Mucosa of descending colon (tissue), 3 donors: ENCODE data around the gene SIGLEC1. TPM values are rescaled to one million over a fixed set of nuclear protein-coding genes. Genes with fewer than 3 reads are reported as not detected.

Experiments
- ATAC-seq: fragments of 200-7000 bp; cut with Tn5 transposase; one replicate; pipeline ENCODE4 v1.9.1; 2020; ENCODE audit warnings: mild to moderate bottlenecking, moderate library complexity
- DNase-seq, 3 donors: peaks; one replicate each; pipeline ENCODE4 v3.0.0-alpha.2; 2020
- H3K36me3 ChIP-seq: fragments of 200-600 bp; one replicate; pipeline ENCODE4 v1.8.0; 2021; ENCODE audit warnings: low read depth, mild to moderate bottlenecking
- H3K4me1 ChIP-seq: fragments of 200-600 bp; one replicate; pipeline ENCODE4 v1.8.0; 2021; ENCODE audit warnings: low read depth, mild to moderate bottlenecking
- H3K4me3 ChIP-seq: fragments of 200-600 bp; one replicate; pipeline ENCODE4 v1.8.0; 2021; ENCODE audit warnings: mild to moderate bottlenecking
- H3K9me3 ChIP-seq: fragments of 200-600 bp; one replicate; pipeline ENCODE4 v1.8.0; 2021; ENCODE audit warnings: mild to moderate bottlenecking
- intact Hi-C, 2 donors: fragments of 100-400 bp; cut with DNase I in 1 of 2; cut with micrococcal nuclease in 1 of 2; formaldehyde crosslinking; loops; one replicate each; pipeline versions ENCODE4 v1.11.0 to v1.11.1; 2022; cut with DNase I, micrococcal nuclease
- total RNA-seq, 3 donors: library from RNA; stranded (reverse); fragmentation: NEBNext Ultra II Directional in 2 of 3; extraction: Animal tissue kit (Norgen Biotek cat#: 25700) in 2 of 3; gene quantifications; one replicate each; pipeline versions ENCODE4 v1.2.1 to v1.2.4, GENCODE V29; 2021 to 2023
- TF ChIP-seq, protein P1 (sequence below): fragments of 200-600 bp; IDR thresholded peaks from one replicate; pipeline ENCODE4 v1.8.0; 2022; ENCODE audit warnings: antibody characterized with exemption, mild to moderate bottlenecking
- donor health status: DM: no; HTN: no; CAD: no; lungs with moderate emphysema.
- donor health status: DM: no; HTN: no; CAD: no.
- donor health status: DM: no; HTN: yes; CAD: no.

Gene SIGLEC1
- total RNA-seq, 3 donors from 2014 or later = 3.3 to 21.7 (median 12.2) TPM

DNA sequence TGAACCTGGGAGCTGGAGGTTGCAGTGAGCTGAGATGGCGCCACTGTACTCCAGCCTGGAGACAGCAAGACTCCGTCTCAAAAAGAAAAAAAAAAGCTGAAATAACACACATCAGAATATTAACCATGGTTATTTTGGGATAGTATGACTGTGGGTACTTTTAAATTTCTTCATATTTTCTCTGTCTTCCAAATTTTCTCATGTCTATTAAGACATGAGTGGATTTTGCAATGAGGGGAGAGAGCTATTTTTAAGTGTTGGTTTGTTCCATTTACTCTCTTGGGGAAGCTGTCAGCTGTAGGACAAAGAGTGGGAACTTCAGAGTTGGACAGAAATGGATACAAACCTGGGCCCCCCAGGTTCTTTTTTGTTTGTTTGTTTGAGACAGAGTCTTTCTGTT lies 44.9 kb upstream of the SIGLEC1 start:
- no peak for ATAC-seq
- intact Hi-C loops = no loop called here
- Histone ChIP-seq H3K36me3 (no peaks in the 10 kb centered on the region), H3K4me3 (no peak overlapping the region), H3K4me1 (no peaks in the 10 kb centered on the region), H3K9me3 (no peaks in the 10 kb centered on the region)
- TF ChIP-seq, protein P1, sequence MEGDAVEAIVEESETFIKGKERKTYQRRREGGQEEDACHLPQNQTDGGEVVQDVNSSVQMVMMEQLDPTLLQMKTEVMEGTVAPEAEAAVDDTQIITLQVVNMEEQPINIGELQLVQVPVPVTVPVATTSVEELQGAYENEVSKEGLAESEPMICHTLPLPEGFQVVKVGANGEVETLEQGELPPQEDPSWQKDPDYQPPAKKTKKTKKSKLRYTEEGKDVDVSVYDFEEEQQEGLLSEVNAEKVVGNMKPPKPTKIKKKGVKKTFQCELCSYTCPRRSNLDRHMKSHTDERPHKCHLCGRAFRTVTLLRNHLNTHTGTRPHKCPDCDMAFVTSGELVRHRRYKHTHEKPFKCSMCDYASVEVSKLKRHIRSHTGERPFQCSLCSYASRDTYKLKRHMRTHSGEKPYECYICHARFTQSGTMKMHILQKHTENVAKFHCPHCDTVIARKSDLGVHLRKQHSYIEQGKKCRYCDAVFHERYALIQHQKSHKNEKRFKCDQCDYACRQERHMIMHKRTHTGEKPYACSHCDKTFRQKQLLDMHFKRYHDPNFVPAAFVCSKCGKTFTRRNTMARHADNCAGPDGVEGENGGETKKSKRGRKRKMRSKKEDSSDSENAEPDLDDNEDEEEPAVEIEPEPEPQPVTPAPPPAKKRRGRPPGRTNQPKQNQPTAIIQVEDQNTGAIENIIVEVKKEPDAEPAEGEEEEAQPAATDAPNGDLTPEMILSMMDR = no peak
- no peak for DNase-seq

DNA sequence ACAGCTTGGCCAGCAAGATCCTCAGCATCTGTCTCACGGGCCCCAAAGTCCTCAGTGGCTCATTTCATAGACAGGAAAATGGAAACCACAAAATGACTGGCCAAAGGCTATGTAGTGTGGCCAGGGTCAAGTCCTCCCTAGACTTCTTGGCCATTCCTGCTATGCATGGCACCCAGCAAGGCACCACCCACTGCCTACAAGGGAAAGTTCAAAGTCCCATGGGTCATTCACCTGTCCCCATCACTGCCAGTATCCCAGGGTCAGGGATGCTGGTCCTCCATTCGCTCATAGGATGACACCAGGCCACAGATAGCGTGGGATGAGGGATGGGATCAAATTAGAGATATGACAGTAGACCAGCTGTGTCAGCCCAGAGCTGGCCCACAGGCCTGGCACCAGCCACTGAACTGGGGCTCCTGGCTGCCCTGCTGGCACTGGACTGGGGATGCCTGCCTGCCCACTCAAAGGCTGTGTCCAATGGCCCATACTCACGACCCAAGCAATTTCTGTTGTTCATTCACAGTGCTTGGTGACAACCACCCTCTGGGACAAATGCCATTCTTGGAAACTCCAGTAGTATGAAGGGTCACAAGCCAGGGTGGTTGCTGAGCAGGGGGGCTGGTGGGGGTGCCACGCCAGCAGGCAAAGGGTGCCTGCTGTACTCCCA lies 43.5 kb upstream of the SIGLEC1 start:
- TF ChIP-seq, protein P1 = no peak
- Histone ChIP-seq H3K4me1 (peaks cover 7% of the 10 kb centered on the region), H3K36me3 (no peaks in the 10 kb centered on the region), H3K4me3 (no peak overlapping the region), H3K9me3 (no peaks in the 10 kb centered on the region)
- ATAC-seq = no peak
- intact Hi-C loops = no loop called here
- DNase-seq = no peak

DNA sequence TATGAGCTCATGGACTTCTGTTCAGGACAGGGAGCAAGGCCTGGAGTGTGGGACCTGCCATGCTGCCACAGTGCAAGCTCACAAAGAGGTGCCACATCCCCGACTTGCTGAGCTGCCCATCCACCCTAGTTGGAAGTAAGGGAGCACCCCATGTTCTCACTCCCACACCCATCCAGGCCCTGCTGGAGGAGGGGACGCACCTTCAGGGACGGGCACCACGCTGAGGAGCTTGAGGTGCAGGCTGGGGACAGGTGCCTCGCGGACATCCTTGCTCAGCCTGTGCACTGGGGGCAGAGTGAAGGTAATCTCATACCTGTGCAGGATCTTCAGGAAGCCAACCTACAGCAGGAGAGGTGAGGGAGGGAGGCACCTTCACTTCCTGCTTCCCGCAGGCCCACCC lies 42.9 kb upstream of the SIGLEC1 start:
- H3K4me1 ChIP-seq = peaks cover 7% of the 10 kb centered on the region
- intact Hi-C loops = no loop called here
- ATAC-seq = no peak
- no peaks in the 10 kb centered on the region for H3K36me3 ChIP-seq
- no peaks in the 10 kb centered on the region for H3K9me3 ChIP-seq
- no peak for DNase-seq
- H3K4me3 ChIP-seq = no peak overlapping the region
- TF ChIP-seq, protein P1 = no peak

DNA sequence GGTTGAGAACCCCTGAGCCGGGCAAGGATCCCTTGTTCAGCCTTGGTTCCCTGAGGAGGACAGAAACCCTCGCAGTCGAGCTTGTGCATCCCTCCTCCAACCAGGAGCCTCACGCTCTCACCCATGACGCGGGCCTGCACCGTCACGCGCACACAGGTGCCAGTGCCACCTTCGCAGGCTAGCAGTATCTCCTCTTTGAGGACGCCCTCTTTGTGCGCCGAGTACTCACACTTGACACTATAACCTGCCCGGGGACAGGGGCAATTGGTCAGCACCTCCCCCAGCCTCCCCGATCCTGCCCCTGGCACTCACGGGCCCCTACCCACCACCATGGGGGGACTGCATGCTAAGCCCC lies 41.9 kb upstream of the SIGLEC1 start:
- Histone ChIP-seq H3K9me3 (no peaks in the 10 kb centered on the region), H3K4me3 (no peak overlapping the region), H3K36me3 (no peaks in the 10 kb centered on the region), H3K4me1 (peaks cover 7% of the 10 kb centered on the region)
- DNase-seq = no peak
- no peak for ATAC-seq
- intact Hi-C loops = no loop called here
- TF ChIP-seq, protein P1 = no peak

DNA sequence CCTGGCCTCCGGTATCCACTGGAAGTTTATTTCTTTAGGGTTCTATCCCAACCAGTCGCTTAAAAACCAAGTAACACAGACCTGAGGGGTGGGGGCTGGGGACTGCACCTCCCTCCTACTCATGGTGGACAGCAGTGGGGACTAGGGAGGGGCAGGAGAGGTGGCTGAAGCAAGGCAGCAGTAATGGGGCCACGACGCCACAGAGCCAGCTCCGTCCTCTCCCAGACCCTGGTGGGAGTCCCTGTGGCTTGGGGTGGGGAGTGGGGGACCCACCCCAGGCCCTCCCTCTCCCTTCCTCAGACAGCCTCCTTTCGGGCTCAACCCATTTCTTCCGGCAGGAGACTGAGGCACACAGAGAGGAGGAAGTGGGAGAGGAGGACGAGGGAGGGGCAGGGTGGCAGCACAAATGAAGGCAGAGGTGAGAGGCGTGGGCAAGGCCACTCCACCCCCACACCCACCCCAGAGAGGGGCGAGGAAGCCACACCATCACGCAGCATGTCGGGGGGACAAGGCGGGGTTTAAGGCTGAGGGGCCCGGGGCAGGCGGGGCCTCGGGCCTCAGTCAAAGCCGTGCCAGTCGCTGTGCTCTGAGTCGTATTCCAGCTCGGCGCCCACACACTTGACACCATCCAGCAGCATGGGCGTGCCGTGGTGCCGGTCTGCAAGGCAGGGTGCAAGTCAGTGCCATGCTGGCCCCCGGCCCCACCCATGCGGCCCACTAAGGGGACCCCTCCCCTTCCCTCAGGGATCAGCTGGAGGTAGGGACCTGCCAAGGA lies 41.3 kb upstream of the SIGLEC1 start:
- H3K4me3 ChIP-seq = no peak overlapping the region
- no peaks in the 10 kb centered on the region for H3K9me3 ChIP-seq
- intact Hi-C loops = no loop called here
- no peak for ATAC-seq
- H3K36me3 ChIP-seq = no peaks in the 10 kb centered on the region
- TF ChIP-seq, protein P1 = no peak
- H3K4me1 ChIP-seq = peaks cover 7% of the 10 kb centered on the region
- no peak for DNase-seq
